ENCODE data around the gene DDX59.
"Not testable (repeated sequence)": the region's sequence is repeated elsewhere in the genome, so short reads cannot be mapped to it uniquely, and the experiment has no call there.

The DDX59 gene

GRCh38 chr1:200631375-200631774 is 38.3 kb downstream of the DDX59 start:
- no peak for DNase-seq (ENCODE audit: extremely low read depth in 1 of 2, low read depth in 1 of 2)

- DNase-seq (ENCODE audit: extremely low read depth in 1 of 2, low read depth in 1 of 2) = not testable (repeated sequence)
Measured at GRCh38 chr1:200630515-200630899, 39.2 kb downstream of the DDX59 start.

- no peak for DNase-seq (ENCODE audit: extremely low read depth in 1 of 2, low read depth in 1 of 2)
Measured at GRCh38 chr1:200629876-200630514, 39.7 kb downstream of the DDX59 start.

GRCh38 chr1:200628223-200628881 is 41.4 kb downstream of the DDX59 start:
- peak; percentile 59 to 69 for DNase-seq (ENCODE audit: extremely low read depth in 1 of 2, low read depth in 1 of 2)

- DNase-seq (ENCODE audit: extremely low read depth in 1 of 2, low read depth in 1 of 2) = no peak
Measured at GRCh38 chr1:200627575-200628222, 42.0 kb downstream of the DDX59 start.

- DNase-seq (ENCODE audit: extremely low read depth in 1 of 2, low read depth in 1 of 2) = no peak
Measured at GRCh38 chr1:200626853-200627534, 42.7 kb downstream of the DDX59 start.

- DNase-seq (ENCODE audit: extremely low read depth in 1 of 2, low read depth in 1 of 2) = no peak
Measured at GRCh38 chr1:200625381-200625824, 44.3 kb downstream of the DDX59 start.

- DNase-seq (ENCODE audit: extremely low read depth in 1 of 2, low read depth in 1 of 2) = no peak
Measured at GRCh38 chr1:200624679-200625335, 44.9 kb downstream of the DDX59 start.

- peak; percentile 82 to 92 for DNase-seq (ENCODE audit: extremely low read depth in 1 of 2, low read depth in 1 of 2)
Measured at GRCh38 chr1:200620273-200621131, 49.2 kb downstream of the DDX59 start, which contains the start of gene KIF14. TSS of gene KIF14 (minus strand) at chr1:200620751. CDS start at chr1:200618723, 2,028 bp downstream.

GRCh38 chr1:200619894-200620272 is 49.8 kb downstream of the DDX59 start:
- DNase-seq (ENCODE audit: extremely low read depth in 1 of 2, low read depth in 1 of 2) = no peak

GRCh38 chr1:200610846-200611245 is 58.9 kb downstream of the DDX59 start:
- DNase-seq (ENCODE audit: extremely low read depth in 1 of 2, low read depth in 1 of 2) = no peak

- DNase-seq (ENCODE audit: extremely low read depth in 1 of 2, low read depth in 1 of 2) = no peak
Measured at GRCh38 chr1:200602632-200603031, 67.1 kb downstream of the DDX59 start.
